Stimulated activated naive B cell treated with anti-CD40 and anti-IgM and Interleukin-4, amounts not matched to agents 10 μg/mL and 1 μg/mL and 100 μg/mL, for 72 hours (primary cell): ENCODE measurements around the gene TSEN34.

ENCODE experiments used
- ATAC-seq, 2 donors: fragments of 150-1000 bp; cut with Tn5 transposase; replicated peaks; 2 replicates each; pipeline ENCODE4 v1.10.0; 2021; ENCODE audit warnings: moderate library complexity in 1 of 2
- DNase-seq: peaks from one replicate; pipeline ENCODE4 v3.0.0; 2021
- H3K27ac Mint-ChIP-seq: one replicate; pipeline ENCODE4 v1.8.0; 2022; ENCODE audit warnings: mild to moderate bottlenecking, mixed read lengths
- H3K27me3 Mint-ChIP-seq, 2 donors: one replicate each; pipeline ENCODE4 v1.8.0; 2022; ENCODE audit warnings: mixed read lengths in 2 of 2
- H3K36me3 Mint-ChIP-seq, 2 donors: one replicate each; pipeline ENCODE4 v1.8.0; 2022; ENCODE audit warnings: mixed read lengths in 2 of 2, mild to moderate bottlenecking in 1 of 2
- H3K4me1 Mint-ChIP-seq, 2 donors: one replicate each; pipeline ENCODE4 v1.8.0; 2022; ENCODE audit warnings: mixed read lengths in 2 of 2, mild to moderate bottlenecking in 1 of 2
- H3K4me3 Mint-ChIP-seq, 2 donors: one replicate each; pipeline ENCODE4 v1.8.0; 2022; ENCODE audit warnings: mild to moderate bottlenecking in 2 of 2, mixed read lengths in 2 of 2, moderate library complexity in 1 of 2
- H3K9me3 Mint-ChIP-seq, 2 donors: one replicate each; pipeline ENCODE4 v1.8.0; 2022; ENCODE audit warnings: mixed read lengths in 2 of 2, mild to moderate bottlenecking in 1 of 2

The TSEN34 gene

DNA sequence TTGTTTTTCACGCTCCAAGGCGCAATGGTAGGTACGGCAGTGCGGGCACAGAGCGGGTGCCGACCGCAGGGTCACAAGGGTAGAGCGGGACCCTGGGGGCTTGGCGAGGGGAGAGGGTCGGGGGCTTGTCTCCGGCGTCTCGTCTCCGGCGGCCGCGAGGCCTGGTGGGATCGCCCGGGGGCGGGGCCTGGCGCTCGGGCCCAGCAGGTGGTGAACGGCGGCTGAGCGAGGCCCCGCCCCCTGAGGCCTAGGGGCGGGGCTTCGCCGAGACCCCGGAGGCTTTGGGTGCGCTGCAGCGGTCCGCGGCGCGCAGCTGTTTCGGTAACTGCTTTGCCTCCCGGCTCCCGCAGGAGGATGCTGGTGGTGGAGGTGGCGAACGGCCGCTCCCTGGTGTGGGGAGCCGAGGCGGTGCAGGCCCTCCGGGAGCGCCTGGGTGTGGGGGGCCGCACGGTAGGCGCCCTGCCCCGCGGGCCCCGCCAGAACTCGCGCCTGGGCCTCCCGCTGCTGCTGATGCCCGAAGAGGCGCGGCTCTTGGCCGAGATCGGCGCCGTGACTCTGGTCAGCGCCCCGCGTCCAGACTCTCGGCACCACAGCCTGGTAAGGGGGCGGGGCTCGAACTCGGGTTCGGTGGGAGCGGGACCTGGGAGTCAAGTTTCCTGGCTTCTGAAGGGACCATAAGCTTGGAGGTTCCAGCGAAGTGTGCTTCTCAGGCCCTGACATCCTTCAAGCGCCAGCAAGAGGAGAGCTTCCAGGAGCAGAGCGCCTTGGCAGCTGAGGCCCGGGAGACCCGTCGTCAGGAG, at the start of gene TSEN34:
TSEN34 (plus strand) TSS at position 298 of the 800 bp plus-strand sequence; CDS start at position 355, 57 bp downstream.
- H3K9me3 Mint-ChIP-seq: no peaks in the 10 kb centered on the region
- peak within 1 kb of the TSS; percentile 91 to 96 for H3K4me3 Mint-ChIP-seq
- H3K27ac Mint-ChIP-seq: peak within 1 kb of the TSS; percentile 99
- H3K4me1 Mint-ChIP-seq: peaks cover 23 to 47% of the 10 kb centered on the region in 2 donors
- peaks cover 24 to 36% of the 10 kb centered on the region in 2 donors for H3K36me3 Mint-ChIP-seq
- DNase-seq (no peak), ATAC-seq (peak; percentile 36)
- no peaks in the 10 kb centered on the region for H3K27me3 Mint-ChIP-seq

DNA sequence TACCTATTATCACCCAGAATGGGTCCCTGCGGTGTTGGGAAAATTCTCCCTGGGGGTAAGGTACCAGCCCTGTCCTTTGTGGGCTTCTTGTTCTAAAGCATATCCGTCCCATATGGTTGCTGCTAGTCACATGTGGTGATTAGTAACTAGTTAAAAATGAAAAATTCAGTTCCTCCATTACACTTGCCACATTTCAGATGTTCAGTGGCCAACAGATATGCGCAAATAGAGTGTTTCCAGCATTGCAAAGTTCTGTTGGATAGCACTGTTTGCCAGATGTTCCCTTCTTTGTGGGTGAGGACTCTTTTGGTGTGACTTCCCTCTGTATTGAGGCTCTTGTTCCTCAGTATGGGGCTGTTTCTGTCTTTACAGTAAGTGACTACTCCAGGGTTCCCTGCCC, 49.8 kb upstream of the TSEN34 start:
- DNase-seq (no peak), ATAC-seq (no peak)
- Mint-ChIP-seq H3K4me1 (peaks cover 30 to 58% of the 10 kb centered on the region in 2 donors), H3K27ac (no peak overlapping the region), H3K36me3 (peaks cover 51 to 56% of the 10 kb centered on the region in 2 donors), H3K4me3 (no peak overlapping the region), H3K27me3 (no peaks in the 10 kb centered on the region), H3K9me3 (no peaks in the 10 kb centered on the region)

DNA sequence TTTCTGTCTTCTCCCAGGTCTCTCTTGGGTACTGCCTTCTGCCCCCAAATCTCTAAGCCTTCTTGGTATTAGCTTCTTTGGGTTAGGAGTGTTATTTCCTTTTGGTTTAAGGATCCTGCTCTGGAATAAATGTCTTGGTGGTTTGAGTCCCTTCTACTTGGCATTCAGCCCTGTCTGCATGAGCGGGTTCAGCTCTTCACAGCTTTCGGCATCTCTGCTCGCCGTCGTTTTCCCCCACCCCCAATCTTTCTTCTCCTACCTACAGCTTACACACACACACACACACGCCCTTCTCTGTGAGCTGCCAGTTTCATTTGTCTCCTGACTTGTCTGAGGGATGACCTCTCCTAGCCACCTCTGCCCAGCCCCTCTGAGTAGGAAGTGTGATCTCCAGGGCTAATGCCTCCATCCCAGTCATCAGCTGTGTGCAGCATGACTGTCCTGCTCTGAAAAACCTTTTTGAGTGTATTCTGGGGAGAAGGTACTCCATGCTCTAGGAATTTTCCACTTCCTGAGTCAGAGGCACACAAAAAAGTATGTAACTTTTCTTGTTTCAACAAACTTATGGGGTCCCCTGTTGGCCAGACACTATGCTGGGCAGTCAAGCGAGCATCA, 48.8 kb upstream of the TSEN34 start:
- no peak overlapping the region for H3K4me3 Mint-ChIP-seq
- DNase-seq (no peak), ATAC-seq (no peak)
- peak overlapping the region; percentile 54 for H3K27ac Mint-ChIP-seq
- H3K36me3 Mint-ChIP-seq: peaks cover 60 to 62% of the 10 kb centered on the region in 2 donors
- no peaks in the 10 kb centered on the region for H3K9me3 Mint-ChIP-seq
- H3K4me1 Mint-ChIP-seq: peaks cover 26 to 56% of the 10 kb centered on the region in 2 donors
- no peaks in the 10 kb centered on the region for H3K27me3 Mint-ChIP-seq

DNA sequence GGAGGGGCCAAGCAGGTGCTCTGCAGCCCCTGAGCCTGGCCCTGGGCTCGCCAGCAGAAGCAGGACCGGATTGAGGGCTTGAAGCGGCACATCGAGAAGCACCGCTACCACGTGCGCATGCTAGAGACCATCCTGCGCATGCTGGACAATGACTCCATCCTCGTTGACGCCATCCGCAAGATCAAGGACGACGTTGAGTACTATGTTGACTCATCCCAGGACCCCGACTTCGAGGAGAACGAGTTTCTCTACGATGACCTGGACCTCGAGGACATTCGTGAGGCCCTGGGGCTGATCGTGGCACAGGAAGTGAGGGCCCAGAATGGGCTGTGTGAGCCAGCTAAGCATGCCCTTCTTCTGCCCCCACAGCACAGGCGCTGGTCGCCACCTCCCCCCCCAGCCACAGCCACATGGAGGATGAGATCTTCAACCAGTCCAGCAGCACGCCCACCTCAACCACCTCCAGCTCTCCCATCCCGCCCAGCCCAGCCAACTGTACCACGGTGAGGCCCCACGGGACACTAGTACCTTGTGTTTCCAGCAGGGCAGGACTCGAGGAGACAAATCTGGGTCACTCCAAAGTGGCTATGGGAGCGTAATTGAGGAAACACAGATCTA, 45.5 kb upstream of the TSEN34 start:
- no peaks in the 10 kb centered on the region for H3K9me3 Mint-ChIP-seq
- no peak for DNase-seq
- no peak overlapping the region for H3K4me3 Mint-ChIP-seq
- H3K27me3 Mint-ChIP-seq: no peaks in the 10 kb centered on the region
- no peak overlapping the region for H3K27ac Mint-ChIP-seq
- peaks cover 62 to 68% of the 10 kb centered on the region in 2 donors for H3K36me3 Mint-ChIP-seq
- no peak for ATAC-seq
- peaks cover 12 to 41% of the 10 kb centered on the region in 2 donors for H3K4me1 Mint-ChIP-seq

DNA sequence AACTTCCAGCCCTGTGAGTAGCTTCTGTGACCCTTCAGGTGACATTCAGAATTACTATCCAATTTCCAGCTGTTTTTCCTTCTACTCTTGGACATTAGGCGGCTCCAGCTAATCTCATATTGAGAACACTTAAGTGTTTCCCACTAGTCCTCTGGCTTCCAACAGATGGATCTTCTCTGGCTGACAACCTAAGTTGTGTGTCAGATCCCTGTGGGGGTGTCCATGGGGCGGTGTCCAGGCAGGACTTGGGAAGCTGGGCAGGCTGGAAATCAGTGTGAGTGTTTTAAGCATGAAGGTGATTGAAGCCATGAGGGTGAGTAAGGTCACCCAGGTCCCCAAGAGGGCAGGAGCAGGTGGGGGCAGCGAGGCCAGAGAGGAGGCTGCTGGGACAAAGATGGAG, 43.4 kb upstream of the TSEN34 start:
- Mint-ChIP-seq H3K27ac (no peak overlapping the region), H3K27me3 (no peaks in the 10 kb centered on the region), H3K36me3 (peaks cover 60 to 66% of the 10 kb centered on the region in 2 donors), H3K4me3 (no peak overlapping the region), H3K9me3 (no peaks in the 10 kb centered on the region), H3K4me1 (peaks cover 0 to 23% of the 10 kb centered on the region in 2 donors)
- no peak for ATAC-seq
- no peak for DNase-seq

DNA sequence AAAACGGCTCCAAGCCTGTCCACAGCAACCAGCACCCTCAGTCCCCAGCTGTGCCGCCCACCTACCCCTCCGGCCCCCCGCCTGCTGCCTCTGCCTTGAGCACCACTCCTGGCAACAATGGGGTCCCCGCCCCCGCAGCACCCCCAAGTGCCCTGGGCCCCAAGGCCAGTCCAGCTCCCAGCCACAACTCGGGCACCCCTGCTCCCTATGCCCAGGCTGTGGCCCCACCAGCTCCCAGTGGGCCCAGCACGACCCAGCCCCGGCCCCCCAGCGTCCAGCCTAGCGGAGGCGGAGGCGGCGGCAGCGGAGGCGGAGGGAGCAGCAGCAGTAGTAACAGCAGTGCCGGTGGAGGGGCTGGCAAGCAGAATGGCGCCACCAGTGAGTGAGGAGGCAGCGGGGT, 43.0 kb upstream of the TSEN34 start:
- Mint-ChIP-seq H3K9me3 (no peaks in the 10 kb centered on the region), H3K36me3 (peaks cover 59 to 62% of the 10 kb centered on the region in 2 donors), H3K27ac (no peak overlapping the region), H3K4me3 (no peak overlapping the region), H3K27me3 (no peaks in the 10 kb centered on the region), H3K4me1 (peaks cover 2 to 25% of the 10 kb centered on the region in 2 donors)
- DNase-seq (no peak), ATAC-seq (no peak)

DNA sequence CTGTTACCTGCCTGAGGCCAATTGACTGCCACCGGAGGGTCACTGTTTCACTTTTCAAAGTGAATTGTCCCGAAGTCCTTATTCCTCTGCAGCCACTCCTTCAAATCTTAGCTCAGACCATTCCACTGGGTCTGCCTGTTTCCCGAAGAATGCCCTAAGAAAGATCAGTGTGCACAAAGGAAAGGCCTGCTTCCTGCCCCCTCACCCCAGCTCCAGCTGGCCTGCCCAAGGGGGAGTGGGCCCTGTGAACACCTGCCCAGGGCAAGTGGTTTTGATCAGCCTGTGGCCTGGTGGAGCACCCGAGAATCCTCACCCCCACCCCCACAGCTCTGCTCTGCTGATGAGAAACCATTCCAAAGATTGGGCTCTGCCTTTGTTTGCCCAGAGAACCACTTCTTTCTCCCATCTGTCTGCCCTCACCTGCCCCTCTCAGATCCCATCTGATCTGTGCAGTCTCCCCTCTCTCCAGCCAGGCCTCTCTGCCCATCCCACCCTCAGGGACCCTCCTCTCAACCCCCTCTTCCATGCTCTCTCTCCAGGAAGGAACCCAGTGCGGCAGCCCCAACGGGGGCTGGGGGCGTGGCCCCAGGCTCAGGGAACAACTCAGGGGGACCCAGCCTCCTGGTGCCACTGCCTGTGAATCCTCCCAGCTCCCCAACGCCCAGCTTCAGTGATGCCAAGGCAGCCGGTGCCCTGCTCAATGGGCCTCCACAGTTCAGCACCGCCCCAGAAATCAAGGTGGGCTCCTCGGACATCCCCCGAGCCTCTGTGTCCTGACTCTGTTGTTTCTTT, 41.9 kb upstream of the TSEN34 start:
- no peaks in the 10 kb centered on the region for H3K9me3 Mint-ChIP-seq
- H3K4me1 Mint-ChIP-seq: peaks cover 8 to 24% of the 10 kb centered on the region in 2 donors
- DNase-seq (no peak), ATAC-seq (no peak)
- H3K4me3 Mint-ChIP-seq: no peak overlapping the region
- no peak overlapping the region for H3K27ac Mint-ChIP-seq
- no peaks in the 10 kb centered on the region for H3K27me3 Mint-ChIP-seq
- H3K36me3 Mint-ChIP-seq: peaks cover 57 to 61% of the 10 kb centered on the region in 2 donors

DNA sequence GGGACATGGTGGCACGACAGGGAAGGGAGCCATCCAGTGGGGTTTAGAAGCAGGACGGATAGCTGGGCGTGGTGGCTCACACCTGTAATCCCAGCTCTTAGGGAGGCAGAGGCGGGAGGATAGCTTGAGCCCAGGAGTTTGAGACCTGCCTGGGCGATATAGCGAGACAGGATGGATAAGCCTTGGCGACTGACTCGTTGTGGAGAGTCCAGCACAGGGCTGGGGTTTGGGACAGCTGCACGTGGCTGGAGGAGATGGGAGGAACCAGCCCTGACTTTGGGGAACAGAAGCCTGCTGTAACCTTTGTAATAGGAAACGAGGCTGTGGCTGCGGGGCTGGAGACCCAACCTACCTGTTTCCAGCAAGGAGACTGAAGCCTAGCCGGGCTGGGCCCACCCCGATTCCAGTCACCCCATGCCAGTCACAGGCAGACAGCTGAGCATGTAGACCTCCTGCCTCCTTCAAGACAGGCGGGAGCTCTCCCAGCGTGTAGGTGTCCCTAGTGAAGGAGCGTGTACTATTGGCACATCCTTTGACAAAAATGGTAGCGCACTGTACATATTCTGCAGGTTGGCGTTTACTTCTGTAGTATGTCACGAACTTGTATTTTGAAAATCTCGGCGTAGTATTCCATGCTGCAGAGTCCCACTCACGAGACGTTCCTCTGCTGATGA, 39.6 kb upstream of the TSEN34 start:
- ATAC-seq (no peak), DNase-seq (no peak)
- H3K27me3 Mint-ChIP-seq: no peaks in the 10 kb centered on the region
- no peaks in the 10 kb centered on the region for H3K9me3 Mint-ChIP-seq
- peak overlapping the region; percentile 68 for H3K27ac Mint-ChIP-seq
- peaks cover 12 to 30% of the 10 kb centered on the region in 2 donors for H3K4me1 Mint-ChIP-seq
- peaks cover 45 to 53% of the 10 kb centered on the region in 2 donors for H3K36me3 Mint-ChIP-seq
- no peak overlapping the region for H3K4me3 Mint-ChIP-seq

DNA sequence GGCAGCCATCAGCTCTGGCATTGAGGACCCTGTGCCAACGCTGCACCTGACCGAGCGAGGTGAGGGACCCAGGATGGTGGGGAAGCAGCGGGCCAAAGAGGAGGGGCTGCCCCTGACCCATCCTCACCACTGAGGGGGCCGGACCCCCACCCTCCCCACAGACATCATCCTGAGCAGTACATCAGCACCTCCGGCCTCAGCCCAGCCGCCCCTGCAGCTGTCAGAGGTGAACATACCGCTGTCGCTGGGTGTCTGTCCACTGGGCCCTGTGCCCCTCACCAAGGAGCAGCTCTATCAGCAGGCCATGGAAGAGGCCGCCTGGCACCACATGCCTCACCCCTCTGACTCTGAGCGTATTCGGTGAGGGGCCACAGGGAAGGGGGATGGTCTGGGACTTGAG, 38.8 kb upstream of the TSEN34 start:
- no peak overlapping the region for H3K4me3 Mint-ChIP-seq
- H3K36me3 Mint-ChIP-seq: peaks cover 42 to 55% of the 10 kb centered on the region in 2 donors
- H3K27me3 Mint-ChIP-seq: no peaks in the 10 kb centered on the region
- no peak for DNase-seq
- peaks cover 17 to 31% of the 10 kb centered on the region in 2 donors for H3K4me1 Mint-ChIP-seq
- ATAC-seq: no peak
- H3K27ac Mint-ChIP-seq: no peak overlapping the region
- H3K9me3 Mint-ChIP-seq: no peaks in the 10 kb centered on the region

DNA sequence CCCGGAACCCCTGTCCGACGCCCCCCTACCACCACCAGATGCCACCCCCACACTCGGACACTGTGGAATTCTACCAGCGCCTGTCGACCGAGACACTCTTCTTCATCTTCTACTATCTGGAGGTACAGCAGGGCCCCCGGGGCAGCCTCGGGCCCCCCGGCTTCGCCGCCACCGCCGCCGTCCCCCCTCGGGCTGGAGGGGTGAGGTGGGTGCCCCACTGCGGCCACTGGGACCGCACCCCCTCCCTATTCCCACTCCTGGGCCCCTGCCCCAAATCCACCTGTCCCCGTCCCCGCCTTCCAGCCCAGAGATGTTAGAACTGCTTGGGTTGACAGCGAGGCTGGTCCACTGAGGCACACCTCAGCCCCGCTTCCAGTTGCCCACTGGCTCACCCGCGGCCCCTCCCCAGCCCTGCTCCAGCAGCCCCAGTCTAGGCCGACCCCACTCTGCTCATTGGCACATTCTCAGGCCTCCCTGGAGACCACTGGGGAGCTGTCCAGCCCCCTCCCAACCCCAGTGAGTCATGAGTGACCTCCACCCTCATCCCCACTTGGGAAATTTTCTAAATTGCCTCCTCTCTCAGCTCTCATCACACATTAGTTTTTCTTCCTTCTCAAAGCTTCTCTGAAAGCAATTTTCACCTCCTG, 38.1 kb upstream of the TSEN34 start:
- Mint-ChIP-seq H3K9me3 (no peaks in the 10 kb centered on the region), H3K4me3 (peak overlapping the region in 1 of 2 donors; percentile 3), H3K27me3 (no peaks in the 10 kb centered on the region), H3K36me3 (peaks cover 42 to 53% of the 10 kb centered on the region in 2 donors), H3K27ac (peak overlapping the region; percentile 49), H3K4me1 (peaks cover 17 to 35% of the 10 kb centered on the region in 2 donors)
- ATAC-seq (no peak), DNase-seq (no peak)

DNA sequence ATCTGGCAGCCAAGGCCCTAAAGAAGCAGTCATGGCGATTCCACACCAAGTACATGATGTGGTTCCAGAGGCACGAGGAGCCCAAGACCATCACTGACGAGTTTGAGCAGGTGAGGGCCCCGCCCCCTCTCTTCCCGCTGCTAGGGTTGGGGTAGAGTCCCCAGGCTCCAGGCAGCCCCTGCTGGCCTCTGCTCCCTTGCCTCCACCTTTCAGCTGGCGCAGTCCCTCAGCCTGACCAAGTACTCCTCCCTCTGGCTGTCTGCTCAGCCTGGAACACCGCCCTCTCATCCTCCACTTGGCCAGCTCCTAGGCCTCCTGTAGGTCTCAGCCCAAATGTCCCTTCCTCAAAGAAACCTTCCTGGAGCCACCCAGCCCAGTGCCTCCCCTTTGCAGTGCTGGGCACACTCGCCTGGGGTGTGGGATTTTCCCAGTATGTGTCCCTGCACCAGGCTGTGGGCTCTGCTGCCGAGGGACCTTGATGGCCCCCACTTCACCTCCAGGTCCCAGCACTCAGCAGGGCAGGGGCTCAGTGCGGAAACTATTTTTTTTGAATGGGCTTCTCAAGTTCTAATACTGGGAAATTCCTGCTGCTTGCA, 37.3 kb upstream of the TSEN34 start:
- H3K27me3 Mint-ChIP-seq: no peaks in the 10 kb centered on the region
- H3K4me3 Mint-ChIP-seq: no peak overlapping the region

DNA sequence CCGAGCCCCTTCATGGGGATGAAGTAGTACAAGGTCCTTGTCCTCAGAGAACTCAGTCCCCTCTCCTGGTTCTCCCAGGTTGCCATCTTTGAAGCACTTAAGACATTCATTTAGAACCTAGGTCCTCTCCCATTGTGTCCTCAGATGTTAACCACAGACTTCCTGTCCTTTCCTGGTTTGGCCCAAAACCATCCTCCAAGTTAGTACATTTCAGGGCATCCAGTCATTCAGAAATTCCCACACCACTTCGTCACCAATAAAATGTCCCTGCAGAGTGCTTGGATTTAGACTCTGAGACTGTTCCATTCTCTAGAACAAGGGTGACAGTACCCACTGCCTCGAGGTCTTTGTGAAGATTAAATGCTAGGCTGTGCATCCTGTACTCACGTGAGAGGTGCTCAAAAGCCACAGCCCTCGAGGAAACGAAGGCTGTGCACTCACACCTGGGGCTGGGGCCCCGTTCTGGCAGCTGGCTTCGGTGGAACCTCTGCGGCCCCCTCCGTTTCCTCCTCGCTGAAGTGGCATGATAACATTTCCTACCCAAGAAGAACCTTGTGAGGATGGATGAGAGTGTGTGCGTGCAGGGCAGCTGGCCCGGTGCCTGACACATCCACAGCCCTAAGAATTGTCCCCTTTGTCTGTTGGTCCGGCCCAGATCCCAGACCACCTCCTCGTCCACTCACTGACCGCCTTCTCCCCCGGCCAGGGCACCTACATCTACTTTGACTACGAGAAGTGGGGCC, 36.3 kb upstream of the TSEN34 start:
- Mint-ChIP-seq H3K4me3 (no peak overlapping the region), H3K27ac (no peak overlapping the region), H3K36me3 (peaks cover 34 to 47% of the 10 kb centered on the region in 2 donors), H3K27me3 (no peaks in the 10 kb centered on the region), H3K9me3 (no peaks in the 10 kb centered on the region), H3K4me1 (peaks cover 25 to 38% of the 10 kb centered on the region in 2 donors)
- no peak for ATAC-seq
- no peak for DNase-seq

More for the DNA sequence above, 37.3 kb upstream of the TSEN34 start:
- DNase-seq (no peak), ATAC-seq (no peak)
- Mint-ChIP-seq H3K36me3 (peaks cover 40 to 54% of the 10 kb centered on the region in 2 donors), H3K27ac (peak overlapping the region; percentile 16), H3K4me1 (peaks cover 25 to 42% of the 10 kb centered on the region in 2 donors), H3K9me3 (no peaks in the 10 kb centered on the region)
